Mucosa of stomach (tissue), 1 donor: Measurements from ENCODE around the gene FLRT2.

Source experiments
- H3K27me3 ChIP-seq: one replicate; pipeline ENCODE4 v1.7.0; 2013; ENCODE audit warnings: mild to moderate bottlenecking, low read length; ENCODE audit not compliant: control insufficient read depth, insufficient read depth
- H3K36me3 ChIP-seq: one replicate; pipeline ENCODE4 v1.7.0; 2013; ENCODE audit warnings: low read length; ENCODE audit not compliant: control insufficient read depth, insufficient read depth
- H3K4me1 ChIP-seq: one replicate; pipeline ENCODE4 v1.7.0; 2013; ENCODE audit warnings: mild to moderate bottlenecking, low read length; ENCODE audit not compliant: control insufficient read depth, insufficient read depth
- H3K4me3 ChIP-seq: one replicate; pipeline ENCODE4 v1.7.0; 2013; ENCODE audit warnings: low read length
- H3K9ac ChIP-seq: one replicate; pipeline ENCODE4 v1.7.0; 2013; ENCODE audit warnings: mild to moderate bottlenecking, low read length, moderate library complexity
- H3K9me3 ChIP-seq: one replicate; pipeline ENCODE4 v1.7.0; 2013; ENCODE audit warnings: mild to moderate bottlenecking, low read length, moderate library complexity; ENCODE audit not compliant: control insufficient read depth
- donor health status: Pancreatic carcinoma.

Gene FLRT2

GRCh38 chr14:85702191-85702590 lies 172.2 kb downstream of the FLRT2 start:
- H3K9ac ChIP-seq: no peak overlapping the region
- no peak overlapping the region for H3K4me3 ChIP-seq
- no peaks in the 10 kb centered on the region for H3K27me3 ChIP-seq
- no peaks in the 10 kb centered on the region for H3K36me3 ChIP-seq
- no peaks in the 10 kb centered on the region for H3K4me1 ChIP-seq
- H3K9me3 ChIP-seq: no peaks in the 10 kb centered on the region

- no peaks in the 10 kb centered on the region for H3K4me1 ChIP-seq
- no peak overlapping the region for H3K9ac ChIP-seq
- H3K27me3 ChIP-seq: no peaks in the 10 kb centered on the region
- no peaks in the 10 kb centered on the region for H3K9me3 ChIP-seq
- H3K4me3 ChIP-seq: no peak overlapping the region
- H3K36me3 ChIP-seq: no peaks in the 10 kb centered on the region
Observed at GRCh38 chr14:85702997-85703396, 173.1 kb downstream of the FLRT2 start.
